Head of caudate nucleus (tissue), 42 donors: ENCODE data around the gene TGFBR3L.
"Not testable (repeated sequence)": the region's sequence is repeated elsewhere in the genome, so short reads cannot be mapped to it uniquely, and the experiment has no call there.

Experiments used
- DNase-seq, 42 donors: peaks; one replicate each; pipeline versions ENCODE4 v3.0.0 to v3.0.0-alpha.2; 2020 to 2021; ENCODE audit warnings: mixed read lengths in 7 of 42
- intact Hi-C: fragments of 100-400 bp; cut with DNase I; formaldehyde crosslinking; loops from one replicate; pipeline ENCODE4 v1.15.0; 2022

Gene TGFBR3L

GRCh38 chr19:7933828-7934725 is 19.4 kb downstream of the TGFBR3L start:
- DNase-seq, result peak in 1 of 42 donors; percentile 16
- intact Hi-C loops, result no loop called here

GRCh38 chr19:7934766-7935165 is 20.1 kb downstream of the TGFBR3L start:
- no peak for DNase-seq
- intact Hi-C loops, result no loop called here

DNA sequence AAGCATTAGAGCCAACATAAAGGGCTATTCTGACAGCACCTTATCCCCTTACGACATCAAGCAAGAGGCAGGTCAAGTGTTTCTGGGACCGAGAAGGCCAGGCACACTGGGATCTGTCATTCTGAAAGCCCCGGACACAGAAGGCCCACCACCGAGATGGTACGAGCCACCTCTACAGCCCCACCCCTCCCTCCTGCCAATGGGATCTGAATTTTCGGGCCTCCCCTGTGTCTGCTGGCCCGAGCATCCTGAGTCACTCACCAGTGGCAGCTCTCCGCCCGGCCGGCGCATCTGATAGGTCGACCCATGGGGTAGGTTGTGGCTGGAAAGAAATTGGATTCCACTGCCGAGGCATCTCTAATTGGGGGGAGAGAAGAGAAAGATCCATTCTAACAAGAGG is 26.2 kb downstream of the TGFBR3L start:
- no peak for DNase-seq
- intact Hi-C loops, result loop anchor here (5.0 to 10.0 kb wide), 2 partner anchors 61 to 214 kb away; no protein-coding TSS in a partner anchor

GRCh38 chr19:7941895-7942596 is 27.4 kb downstream of the TGFBR3L start:
- intact Hi-C loops, result loop anchor here (5.0 to 10.0 kb wide), 2 partner anchors 60 to 213 kb away; no protein-coding TSS in a partner anchor
- DNase-seq, result no peak

DNA sequence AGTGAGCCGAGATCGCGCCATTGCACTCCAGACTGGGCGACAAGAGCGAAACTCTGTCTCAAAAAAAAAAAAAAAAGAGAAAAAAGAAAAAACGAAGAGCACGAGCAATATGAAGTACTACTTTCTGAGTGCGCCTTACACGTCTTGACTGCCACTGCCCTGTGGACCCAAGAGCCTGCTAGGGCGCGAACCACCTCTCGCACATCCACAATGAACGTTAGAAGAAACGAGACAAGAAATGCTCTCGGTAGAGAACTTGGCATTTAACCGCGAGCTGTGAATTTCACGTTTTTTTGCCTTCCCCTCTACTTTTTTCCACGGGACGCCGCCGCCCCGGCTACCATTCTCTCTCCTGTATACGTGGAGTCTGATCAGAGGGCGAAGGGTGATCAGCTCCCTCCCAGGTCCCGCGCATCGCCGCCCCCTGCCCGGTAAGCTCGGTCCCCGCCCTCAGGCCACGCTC is 28.4 kb downstream of the TGFBR3L start:
- no peak for DNase-seq
- intact Hi-C loops, result loop anchor here (5.0 to 10.0 kb wide), 2 partner anchors 59 to 212 kb away; no protein-coding TSS in a partner anchor

DNA sequence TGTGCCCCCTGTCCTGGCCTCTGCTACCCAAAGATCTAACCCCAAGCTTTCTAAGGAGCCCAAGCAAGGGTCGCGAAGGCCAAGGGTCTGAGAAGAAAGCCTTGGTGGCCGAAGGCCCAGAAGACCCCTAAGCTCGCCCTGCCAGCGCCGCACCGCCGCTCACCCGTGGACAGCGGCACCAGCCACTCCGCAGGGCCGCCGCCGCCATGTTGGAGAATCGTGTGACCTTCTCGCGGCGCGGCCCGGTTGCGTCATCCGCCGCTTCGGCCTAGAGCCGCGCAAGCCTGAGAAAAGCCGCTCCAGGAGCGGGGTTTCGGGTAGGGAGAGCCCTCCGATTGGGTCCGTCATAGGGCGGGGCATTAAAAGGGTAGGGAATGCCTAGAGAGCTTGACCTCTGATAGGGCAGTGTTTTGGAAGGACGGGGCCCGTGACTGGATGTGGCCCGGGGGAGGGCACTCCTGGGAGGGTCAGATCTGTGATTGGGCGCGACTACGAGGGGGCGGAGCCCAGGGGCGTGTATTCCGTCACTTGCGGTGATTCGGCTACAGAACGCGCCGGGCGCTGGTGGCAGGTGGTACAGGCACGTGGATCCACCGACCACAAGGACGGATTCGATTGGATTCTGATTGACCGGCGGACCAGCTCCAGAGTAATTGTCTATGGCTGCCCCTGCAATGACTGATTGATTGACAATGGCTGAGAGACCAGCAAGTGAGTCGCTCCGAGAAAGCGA is 29.0 kb downstream of the TGFBR3L start, which contains the start of gene TIMM44:
TSS of gene TIMM44 (minus strand) at position 223 of the 733 bp plus-strand sequence. CDS start at position 208, 15 bp downstream.
- intact Hi-C loops, result loop anchor here (5.0 to 10.0 kb wide), 2 partner anchors 59 to 211 kb away; no protein-coding TSS in a partner anchor
- DNase-seq, result peak; percentile 98 to 100 (median 100)

- intact Hi-C loops, result loop anchor here (5.0 to 10.0 kb wide), 2 partner anchors 58 to 211 kb away; no protein-coding TSS in a partner anchor
- peak; percentile 74 to 96 (median 90) for DNase-seq
Observed at GRCh38 chr19:7944177-7944761, 29.6 kb downstream of the TGFBR3L start.

GRCh38 chr19:7947939-7948338 is 33.3 kb downstream of the TGFBR3L start:
- no peak for DNase-seq
- intact Hi-C loops, result loop anchor here (10.0 kb wide), 1 partner anchor 207 kb away; no protein-coding TSS in a partner anchor

- intact Hi-C loops, result no loop called here
- no peak for DNase-seq
Observed at GRCh38 chr19:7953060-7953459, 38.4 kb downstream of the TGFBR3L start.

- intact Hi-C loops, result no loop called here
- no peak for DNase-seq
Observed at GRCh38 chr19:7953576-7953975, 38.9 kb downstream of the TGFBR3L start.

DNA sequence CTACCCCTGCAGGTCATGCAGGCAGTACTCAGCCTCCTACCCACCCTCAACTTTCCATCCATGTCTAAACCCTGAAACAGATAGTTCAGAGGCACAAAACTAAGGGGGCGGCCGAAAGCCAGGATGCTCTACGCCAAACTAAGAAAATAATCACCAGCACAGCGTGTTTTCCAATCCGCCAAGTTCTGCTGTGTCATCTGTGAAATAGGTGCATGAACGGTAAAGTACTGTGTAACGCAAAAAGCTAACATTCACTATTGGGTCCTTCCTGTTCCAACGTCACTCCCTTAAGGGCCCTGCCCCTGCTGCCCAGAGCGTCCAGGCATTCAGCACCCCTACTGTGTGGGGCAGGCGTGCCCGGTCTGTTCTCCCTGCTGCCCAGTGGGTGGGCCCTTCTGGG is 41.1 kb downstream of the TGFBR3L start:
- no peak for DNase-seq
- intact Hi-C loops, result no loop called here

DNA sequence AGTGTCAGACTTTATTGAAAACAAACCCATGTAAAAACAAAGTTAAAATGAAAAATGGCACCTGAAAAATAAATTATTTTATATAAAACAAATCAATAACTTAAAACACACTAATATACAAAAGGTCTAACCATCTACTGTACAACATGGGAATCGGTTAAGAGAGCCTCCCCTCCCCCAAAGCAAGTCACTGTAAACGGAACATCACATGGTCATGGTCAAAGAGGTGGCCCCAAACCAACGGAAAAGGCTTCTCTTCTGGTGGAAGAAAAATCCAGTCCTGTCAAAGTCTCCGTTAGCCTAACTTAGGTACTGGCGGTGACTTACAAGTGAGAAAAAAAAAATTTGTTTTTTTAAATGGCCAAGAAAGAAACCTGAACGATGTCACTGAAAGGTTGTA is 44.6 kb downstream of the TGFBR3L start:
- intact Hi-C loops, result no loop called here
- no peak for DNase-seq

DNA sequence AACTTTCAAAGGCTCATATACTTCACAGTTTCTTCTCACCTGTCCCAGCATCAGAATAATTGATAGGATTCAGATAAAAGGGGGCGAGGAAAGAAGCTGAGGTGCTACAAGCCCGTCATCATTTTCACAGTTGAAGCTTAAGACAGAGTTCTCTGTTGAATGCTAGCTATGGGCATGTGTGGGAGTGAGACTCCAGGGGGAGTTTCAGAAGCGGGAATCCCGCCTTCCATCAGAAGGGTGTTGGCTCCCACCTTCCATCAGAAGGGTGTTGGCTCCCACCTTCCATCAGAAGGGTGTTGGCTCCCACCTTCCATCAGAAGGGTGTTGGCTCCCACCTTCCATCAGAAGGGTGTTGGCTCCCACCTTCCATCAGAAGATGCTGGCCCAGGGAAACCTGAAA is 46.5 kb downstream of the TGFBR3L start:
- peak in 2 of 42 donors; percentile 29 to 36 for DNase-seq
- intact Hi-C loops, result not testable (repeated sequence)

- intact Hi-C loops, result no loop called here
- no peak for DNase-seq
Observed at GRCh38 chr19:7961920-7962626, 47.4 kb downstream of the TGFBR3L start.

- intact Hi-C loops, result no loop called here
- DNase-seq, result no peak
Observed at GRCh38 chr19:7962644-7963268, 48.1 kb downstream of the TGFBR3L start.

DNA sequence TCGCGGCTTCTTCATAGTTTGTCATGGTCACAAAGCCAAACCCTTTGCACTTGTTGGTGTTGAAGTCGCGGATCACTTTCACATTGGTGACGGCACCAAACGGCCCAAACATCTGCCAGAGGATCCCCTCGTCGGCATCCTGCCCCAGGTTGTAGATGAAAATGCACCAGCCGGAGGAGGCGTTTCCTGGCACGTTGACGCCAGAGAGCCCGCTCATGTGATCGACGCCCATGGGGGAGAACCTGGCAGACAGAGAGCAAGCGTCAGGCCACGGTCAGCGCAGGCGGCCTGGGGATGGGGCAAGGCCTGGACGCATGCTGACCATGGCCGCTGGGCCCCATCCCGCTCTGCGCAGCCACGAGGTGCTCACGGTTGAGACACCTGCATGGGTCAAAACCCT is 48.9 kb downstream of the TGFBR3L start:
- intact Hi-C loops, result no loop called here
- no peak for DNase-seq

GRCh38 chr19:7965259-7965841 is 50.7 kb downstream of the TGFBR3L start:
- intact Hi-C loops, result no loop called here
- no peak for DNase-seq
